Breast epithelium (tissue), 3 donors: ENCODE data around the gene NRXN3.

ENCODE experiments used
- POLR2A ChIP-seq: fragments of 450-650 bp; IDR thresholded peaks from one replicate; pipeline ENCODE4 v1.6.1; 2016; ENCODE audit warnings: antibody characterized with exemption, mild to moderate bottlenecking, moderate library complexity
- POLR2AphosphoS5 ChIP-seq, 3 donors: sonication (generic); formaldehyde crosslinking; IDR thresholded peaks; one replicate each; pipeline ENCODE4 v1.6.1; 2017; ENCODE audit warnings: antibody characterized with exemption in 3 of 3
- TF ChIP-seq, protein P1 (sequence below), 3 donors: fragments of 450-650 bp; IDR thresholded peaks; one replicate each; pipeline ENCODE4 v1.5.1; 2016 to 2017; ENCODE audit warnings: antibody characterized with exemption in 3 of 3, mild to moderate bottlenecking in 3 of 3, moderate library complexity in 3 of 3

DNA sequence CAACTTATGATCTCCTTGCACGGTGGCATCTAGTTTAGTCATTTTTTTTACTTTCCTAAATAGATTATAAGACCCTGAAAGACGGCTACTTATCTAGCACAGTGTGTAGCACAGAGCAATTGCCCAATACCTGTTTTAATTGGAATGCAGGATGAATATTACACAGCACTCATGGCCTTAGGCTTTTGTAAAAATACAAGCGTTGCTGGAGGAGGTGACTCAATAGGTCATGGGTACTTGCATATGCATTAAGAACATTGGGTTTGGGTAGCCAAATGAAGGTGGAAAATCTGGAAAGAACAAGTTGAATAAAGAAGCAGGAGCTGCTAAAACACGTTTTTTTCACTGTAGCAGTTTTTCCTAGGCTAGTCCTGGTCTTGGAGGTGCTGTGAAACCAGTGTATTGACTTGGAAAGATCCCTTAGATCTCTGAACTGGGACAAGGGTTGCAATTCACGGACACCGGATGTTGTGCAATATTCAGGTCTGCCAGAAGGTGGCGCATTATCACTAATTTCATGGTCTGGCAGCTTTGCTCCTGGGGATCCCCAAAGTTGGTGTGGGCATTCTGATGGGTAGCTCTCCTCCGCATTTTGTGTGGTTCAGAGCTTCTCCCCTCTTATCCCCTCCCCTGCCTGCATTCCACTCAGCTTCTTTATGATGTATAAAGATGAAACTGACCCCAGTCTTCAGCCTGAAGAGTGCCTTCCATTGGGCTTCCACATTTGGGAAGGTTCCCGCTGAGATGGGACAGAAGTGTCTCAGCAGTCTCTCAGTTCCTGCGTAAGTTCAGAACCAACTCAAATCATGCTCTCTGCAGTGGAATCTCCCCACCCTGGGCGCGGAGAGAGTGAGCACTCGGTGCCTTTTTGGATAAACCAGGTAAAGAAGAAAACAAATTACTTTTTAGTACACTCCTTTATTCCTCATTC is 278.3 kb downstream of the NRXN3 start:
- TF ChIP-seq, protein P1, sequence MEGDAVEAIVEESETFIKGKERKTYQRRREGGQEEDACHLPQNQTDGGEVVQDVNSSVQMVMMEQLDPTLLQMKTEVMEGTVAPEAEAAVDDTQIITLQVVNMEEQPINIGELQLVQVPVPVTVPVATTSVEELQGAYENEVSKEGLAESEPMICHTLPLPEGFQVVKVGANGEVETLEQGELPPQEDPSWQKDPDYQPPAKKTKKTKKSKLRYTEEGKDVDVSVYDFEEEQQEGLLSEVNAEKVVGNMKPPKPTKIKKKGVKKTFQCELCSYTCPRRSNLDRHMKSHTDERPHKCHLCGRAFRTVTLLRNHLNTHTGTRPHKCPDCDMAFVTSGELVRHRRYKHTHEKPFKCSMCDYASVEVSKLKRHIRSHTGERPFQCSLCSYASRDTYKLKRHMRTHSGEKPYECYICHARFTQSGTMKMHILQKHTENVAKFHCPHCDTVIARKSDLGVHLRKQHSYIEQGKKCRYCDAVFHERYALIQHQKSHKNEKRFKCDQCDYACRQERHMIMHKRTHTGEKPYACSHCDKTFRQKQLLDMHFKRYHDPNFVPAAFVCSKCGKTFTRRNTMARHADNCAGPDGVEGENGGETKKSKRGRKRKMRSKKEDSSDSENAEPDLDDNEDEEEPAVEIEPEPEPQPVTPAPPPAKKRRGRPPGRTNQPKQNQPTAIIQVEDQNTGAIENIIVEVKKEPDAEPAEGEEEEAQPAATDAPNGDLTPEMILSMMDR (IDR thresholded peaks at IDR 0.05) = peak in 1 of 3 donors; percentile 22
- no peak for TF ChIP-seq POLR2AphosphoS5 (IDR thresholded peaks at IDR 0.05)
- no peak for TF ChIP-seq POLR2A
